Liver (tissue), 3 donors: ENCODE measurements around the gene KCNK10.

Experiments used
- ATF3 ChIP-seq: IDR thresholded peaks from 2 replicates; pipeline ENCODE4 v1.6.1; 2016; ENCODE audit warnings: antibody characterized with exemption
- CTCF ChIP-seq: fragments of 150-350 bp; IDR thresholded peaks from 2 replicates; pipeline ENCODE4 v1.5.1; 2017; ENCODE audit warnings: improper control_type of control experiment, low read depth, low read length; ENCODE audit not compliant: missing input control
- GABPA ChIP-seq, 2 donors: IDR thresholded peaks in 1 of 2; conservative IDR thresholded peaks in 1 of 2; 2 replicates each; pipeline ENCODE4 v1.6.1; 2016; ENCODE audit warnings: antibody characterized with exemption in 2 of 2, mild to moderate bottlenecking in 1 of 2, moderate library complexity in 1 of 2
- HNF4A ChIP-seq, 2 donors: conservative IDR thresholded peaks; 2 replicates each; pipeline ENCODE4 v1.6.1; 2016; ENCODE audit warnings: antibody characterized with exemption in 2 of 2, mild to moderate bottlenecking in 2 of 2
- HNF4G ChIP-seq: IDR thresholded peaks from 2 replicates; pipeline ENCODE4 v1.6.1; 2016; ENCODE audit warnings: antibody characterized with exemption
- RAD21 ChIP-seq, 2 donors: IDR thresholded peaks; 2 replicates each; pipeline ENCODE4 v1.6.1; 2016; ENCODE audit warnings: antibody characterized with exemption in 2 of 2, mild to moderate bottlenecking in 2 of 2
- REST ChIP-seq: IDR thresholded peaks from 2 replicates; pipeline ENCODE4 v1.6.1; 2016; ENCODE audit warnings: antibody characterized with exemption, mild to moderate bottlenecking
- RXRA ChIP-seq, 2 donors: IDR thresholded peaks; 2 replicates each; pipeline ENCODE4 v1.6.1; 2017 to 2018; ENCODE audit warnings: antibody characterized with exemption in 2 of 2, mild to moderate bottlenecking in 1 of 2
- SP1 ChIP-seq: IDR thresholded peaks from 2 replicates; pipeline ENCODE4 v1.6.1; 2018; ENCODE audit warnings: antibody characterized with exemption, mild to moderate bottlenecking
- TAF1 ChIP-seq: conservative IDR thresholded peaks from 2 replicates; pipeline ENCODE4 v1.6.1; 2016; ENCODE audit warnings: antibody characterized with exemption, mild to moderate bottlenecking
- donor health status: healthy.
- donor health status: healthy.

GRCh38 chr14:88270776-88271175, 52.3 kb downstream of the KCNK10 start:
- peak; percentile 58 to 66 for TF ChIP-seq HNF4A (conservative IDR thresholded peaks at IDR 0.05)
- TF ChIP-seq TAF1, result no peak
- no peak for TF ChIP-seq ATF3
- TF ChIP-seq GABPA (IDR thresholded peaks at IDR 0.05 in 1 of 2, conservative IDR thresholded peaks at IDR 0.05 in 1 of 2), result no peak
- TF ChIP-seq SP1, result peak; percentile 19
- peak; percentile 38 for TF ChIP-seq HNF4G
- TF ChIP-seq CTCF, result no peak
- peak in 1 of 2 donors; percentile 17 for TF ChIP-seq RAD21 (IDR thresholded peaks at IDR 0.05)
- TF ChIP-seq REST, result no peak
- TF ChIP-seq RXRA (IDR thresholded peaks at IDR 0.05), result no peak
